VCaP (cell line): ENCODE results near the gene HS3ST4.

Experiments
- H3K27ac ChIP-seq: fragments of 450-650 bp; 2 replicates; pipeline ENCODE4 v1.5.1; 2017
- CTCF ChIP-seq: fragments of 450-650 bp; conservative IDR thresholded peaks from 2 replicates; pipeline ENCODE4 v1.5.1; 2017; ENCODE audit warnings: mild to moderate bottlenecking, moderate library complexity

Gene HS3ST4

GRCh38 chr16:25914357-25914962 lies 222.7 kb downstream of the HS3ST4 start:
- no peak overlapping the region for H3K27ac ChIP-seq
- no peak for TF ChIP-seq CTCF

GRCh38 chr16:25916037-25916436 lies 224.3 kb downstream of the HS3ST4 start:
- no peak overlapping the region for H3K27ac ChIP-seq
- TF ChIP-seq CTCF, result no peak

- TF ChIP-seq CTCF, result no peak
- H3K27ac ChIP-seq, result no peak overlapping the region
Observed at GRCh38 chr16:25922438-25922837, 230.7 kb downstream of the HS3ST4 start.

- no peak for TF ChIP-seq CTCF
- H3K27ac ChIP-seq, result no peak overlapping the region
Observed at GRCh38 chr16:25925421-25925820, 233.7 kb downstream of the HS3ST4 start.

- no peak overlapping the region for H3K27ac ChIP-seq
- no peak for TF ChIP-seq CTCF
Observed at GRCh38 chr16:25931473-25932035, 239.8 kb downstream of the HS3ST4 start.

GRCh38 chr16:25941800-25942499 lies 250.2 kb downstream of the HS3ST4 start:
- TF ChIP-seq CTCF, result no peak

GRCh38 chr16:25950586-25951281 lies 259.0 kb downstream of the HS3ST4 start:
- H3K27ac ChIP-seq, result no peak overlapping the region
- TF ChIP-seq CTCF, result no peak

More at GRCh38 chr16:25941800-25942499, 250.2 kb downstream of the HS3ST4 start:
- H3K27ac ChIP-seq, result no peak overlapping the region
